NCI-H2107 treated with DMSO at 0.1 percent for 48 hours (cell line): Measurements from ENCODE around the gene ARHGAP45.

ENCODE experiments used
- DNase-seq: peaks from one replicate; lab custom pipeline; 2025; ENCODE audit not compliant: unreplicated experiment; lab: John Stamatoyannopoulos, UW

Gene ARHGAP45

DNA sequence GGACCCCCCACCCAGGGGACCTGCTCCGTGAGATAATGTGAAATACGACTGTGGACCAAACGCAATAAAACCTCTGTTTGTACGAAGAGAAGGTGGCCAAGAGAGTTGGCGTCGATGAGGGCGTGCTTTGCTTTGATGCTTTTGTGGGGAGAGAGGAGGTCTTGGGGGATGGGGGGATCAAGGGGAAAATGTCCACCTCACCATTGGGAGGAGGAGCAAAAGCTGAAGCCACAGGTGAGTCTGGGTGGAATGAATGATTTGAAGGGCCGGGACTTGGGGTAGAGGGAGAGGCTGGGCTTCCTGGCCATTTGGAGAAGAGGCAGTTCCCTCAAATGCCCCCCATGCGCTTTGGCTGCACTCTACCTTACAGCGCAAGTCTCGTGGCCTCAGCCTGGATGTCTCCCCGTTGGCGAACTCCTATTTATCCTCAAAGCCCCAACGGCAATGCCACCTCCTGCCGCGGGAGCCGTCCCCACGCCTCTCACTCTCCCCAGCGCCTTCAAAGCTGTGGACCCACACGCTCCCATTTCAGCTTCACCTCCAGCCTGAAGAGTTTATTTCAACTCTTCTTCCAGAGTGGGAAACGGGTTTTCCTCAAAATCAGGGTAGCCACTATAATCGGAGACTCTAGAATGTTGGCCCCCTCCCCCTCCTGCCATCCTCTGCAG, 27.9 kb upstream of the ARHGAP45 start:
- DNase-seq = no peak

DNA sequence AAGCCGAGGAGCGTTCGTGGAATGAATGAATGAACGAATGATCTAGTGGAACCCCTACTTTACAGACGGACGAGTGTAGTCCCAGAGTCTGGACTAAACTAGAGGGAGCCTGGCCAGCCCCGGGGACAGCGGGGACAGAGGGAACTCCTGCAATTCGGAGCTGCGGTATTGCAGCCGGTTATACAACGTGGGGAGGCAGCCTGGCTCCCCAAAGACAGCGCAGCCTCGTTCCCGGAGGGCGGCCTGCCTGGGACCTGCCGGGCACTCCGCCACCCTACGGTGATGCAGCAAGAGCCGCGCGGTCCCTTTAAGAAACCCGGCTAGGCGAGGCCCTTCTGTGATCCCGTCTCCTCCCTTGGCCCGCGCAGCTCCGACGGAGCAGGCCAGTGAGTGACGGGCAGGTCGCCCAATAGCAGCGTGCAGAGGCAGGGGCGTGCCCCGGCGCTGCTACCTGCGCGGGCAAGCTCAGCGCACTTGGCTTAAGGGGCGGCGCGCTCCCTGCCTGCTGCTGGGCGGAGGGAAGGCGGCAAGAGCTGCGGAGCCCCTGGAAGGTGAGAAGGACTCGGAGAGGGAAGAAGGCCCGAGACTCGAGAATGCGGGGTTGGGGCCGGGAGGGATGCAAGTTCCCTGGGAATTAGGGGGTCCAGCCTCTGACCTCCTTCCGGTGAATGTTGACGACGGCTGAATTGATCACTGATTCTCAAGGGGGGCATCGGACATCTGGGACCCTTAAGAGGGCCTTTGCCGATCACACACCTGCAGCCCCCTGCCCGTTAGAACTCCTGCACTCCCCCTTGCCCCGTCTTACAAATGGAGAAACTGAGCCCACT, 27.1 kb upstream of the ARHGAP45 start, which contains the start of gene ABCA7:
ABCA7 (plus strand) TSS at position 462 of the 830 bp plus-strand sequence. CDS start 1,255 bp downstream, outside the sequence.
- DNase-seq = peak; percentile 90

DNA sequence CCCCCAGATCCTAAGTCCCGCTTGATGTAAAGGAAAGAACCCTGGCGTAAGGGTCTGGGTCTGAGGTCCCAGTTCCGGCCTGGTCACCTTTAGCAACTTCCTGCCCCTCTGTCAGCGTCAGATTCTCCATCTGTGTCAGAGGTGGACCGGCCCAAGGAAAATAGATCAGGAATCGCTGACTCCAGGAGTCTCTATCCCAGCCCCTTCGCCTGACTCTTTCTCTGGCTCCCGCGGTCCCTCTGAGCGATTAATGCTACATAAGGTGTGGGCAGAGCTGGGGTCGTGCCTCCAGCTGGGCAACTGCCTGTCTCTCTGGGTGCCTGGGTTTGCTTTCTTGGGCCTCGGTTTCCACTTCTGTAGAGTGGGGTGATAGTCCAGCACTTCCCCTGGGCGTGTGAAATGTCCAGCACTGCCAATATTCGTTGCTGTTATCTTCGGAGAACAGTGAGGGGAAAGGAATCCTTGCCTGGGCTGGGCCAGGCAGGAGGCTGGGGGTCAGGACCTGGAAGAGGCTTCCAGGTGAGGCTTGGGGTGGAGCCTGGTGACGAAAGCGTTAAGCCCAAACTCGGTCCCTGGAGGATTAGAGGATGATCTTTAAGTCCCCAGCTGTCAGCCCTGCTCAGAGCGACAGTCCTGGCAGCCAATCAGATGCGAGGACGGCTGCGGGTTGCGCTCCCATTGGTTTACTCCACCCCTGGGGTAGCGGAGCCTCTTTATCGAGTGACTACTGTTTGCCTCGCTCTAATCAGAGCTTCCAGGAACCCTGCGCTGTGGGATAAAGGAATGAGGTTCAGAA, 26.3 kb upstream of the ARHGAP45 start:
- DNase-seq = peak; percentile 77

DNA sequence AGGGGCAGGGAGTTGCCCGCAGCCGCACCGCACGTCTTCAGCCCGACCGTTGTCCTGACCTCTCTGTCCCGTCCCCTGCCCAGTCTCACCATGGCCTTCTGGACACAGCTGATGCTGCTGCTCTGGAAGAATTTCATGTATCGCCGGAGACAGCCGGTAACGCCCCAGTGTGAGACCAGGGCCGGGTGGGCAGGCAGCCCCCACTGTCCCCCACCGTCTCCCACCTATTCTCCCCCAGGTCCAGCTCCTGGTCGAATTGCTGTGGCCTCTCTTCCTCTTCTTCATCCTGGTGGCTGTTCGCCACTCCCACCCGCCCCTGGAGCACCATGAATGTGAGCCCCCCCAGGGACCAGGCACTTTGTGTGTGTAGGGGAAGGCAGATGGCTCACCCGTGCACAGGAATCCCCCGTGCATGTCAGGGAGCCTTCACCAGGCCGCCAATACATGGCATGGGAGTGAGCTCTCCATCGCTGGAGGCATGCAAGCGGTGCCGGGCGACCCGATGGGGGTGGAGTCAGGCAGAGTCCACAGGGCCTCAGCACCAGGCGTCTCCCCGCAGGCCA, 25.6 kb upstream of the ARHGAP45 start:
- no peak for DNase-seq

DNA sequence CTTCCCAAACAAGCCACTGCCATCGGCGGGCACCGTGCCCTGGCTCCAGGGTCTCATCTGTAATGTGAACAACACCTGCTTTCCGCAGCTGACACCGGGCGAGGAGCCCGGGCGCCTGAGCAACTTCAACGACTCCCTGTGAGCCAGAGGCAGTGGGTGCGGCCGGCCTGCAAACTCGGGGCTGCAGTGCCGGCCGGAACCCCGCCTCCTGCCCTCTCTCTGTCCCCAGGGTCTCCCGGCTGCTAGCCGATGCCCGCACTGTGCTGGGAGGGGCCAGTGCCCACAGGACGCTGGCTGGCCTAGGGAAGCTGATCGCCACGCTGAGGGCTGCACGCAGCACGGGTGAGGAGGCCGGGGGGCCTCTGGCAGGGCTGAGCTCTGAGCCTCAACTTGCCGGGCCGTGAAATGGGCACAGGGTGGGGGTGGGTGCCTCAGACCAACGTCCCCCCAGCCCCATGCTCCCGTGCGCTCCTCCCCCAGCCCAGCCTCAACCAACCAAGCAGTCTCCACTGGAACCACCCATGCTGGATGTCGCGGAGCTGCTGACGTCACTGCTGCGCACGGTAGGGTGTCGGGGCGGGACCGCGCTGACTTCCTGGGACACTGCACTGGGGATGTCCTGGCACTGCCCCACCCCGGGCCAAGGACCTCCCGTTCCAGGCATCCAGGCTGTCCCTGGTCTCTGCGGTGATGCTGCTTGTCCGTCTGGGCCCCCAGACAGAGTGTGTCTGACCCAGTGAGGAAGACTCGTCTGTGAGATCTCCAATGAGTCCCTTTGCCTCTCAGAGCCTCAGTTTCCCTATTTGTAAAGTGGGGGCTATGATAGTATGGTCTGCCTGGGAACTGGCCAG, 24.9 kb upstream of the ARHGAP45 start:
- DNase-seq = peak; percentile 19

DNA sequence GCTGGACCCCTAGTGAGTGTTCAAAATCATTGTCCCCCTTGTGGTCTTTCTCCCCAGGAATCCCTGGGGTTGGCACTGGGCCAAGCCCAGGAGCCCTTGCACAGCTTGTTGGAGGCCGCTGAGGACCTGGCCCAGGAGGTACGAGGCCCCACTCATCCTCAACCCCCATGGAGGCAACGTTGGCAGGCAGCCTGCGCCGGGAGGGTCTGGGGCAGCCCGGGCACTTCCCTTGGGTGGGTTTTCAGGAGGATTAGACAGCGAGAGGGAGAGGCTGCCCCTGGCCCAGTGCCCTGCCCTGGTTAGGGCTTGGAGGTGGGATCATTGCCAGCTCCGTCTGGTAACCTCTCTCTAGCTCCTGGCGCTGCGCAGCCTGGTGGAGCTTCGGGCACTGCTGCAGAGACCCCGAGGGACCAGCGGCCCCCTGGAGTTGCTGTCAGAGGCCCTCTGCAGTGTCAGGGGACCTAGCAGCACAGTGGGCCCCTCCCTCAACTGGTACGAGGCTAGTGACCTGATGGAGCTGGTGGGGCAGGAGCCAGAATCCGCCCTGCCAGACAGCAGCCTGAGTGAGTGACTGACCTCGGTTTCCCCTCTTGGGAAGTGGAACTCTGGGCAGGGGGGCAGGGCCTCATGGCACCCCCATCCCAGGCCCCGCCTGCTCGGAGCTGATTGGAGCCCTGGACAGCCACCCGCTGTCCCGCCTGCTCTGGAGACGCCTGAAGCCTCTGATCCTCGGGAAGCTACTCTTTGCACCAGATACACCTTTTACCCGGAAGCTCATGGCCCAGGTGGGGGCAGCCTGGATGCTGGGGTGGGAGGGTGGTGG, 24.1 kb upstream of the ARHGAP45 start:
- DNase-seq = no peak

DNA sequence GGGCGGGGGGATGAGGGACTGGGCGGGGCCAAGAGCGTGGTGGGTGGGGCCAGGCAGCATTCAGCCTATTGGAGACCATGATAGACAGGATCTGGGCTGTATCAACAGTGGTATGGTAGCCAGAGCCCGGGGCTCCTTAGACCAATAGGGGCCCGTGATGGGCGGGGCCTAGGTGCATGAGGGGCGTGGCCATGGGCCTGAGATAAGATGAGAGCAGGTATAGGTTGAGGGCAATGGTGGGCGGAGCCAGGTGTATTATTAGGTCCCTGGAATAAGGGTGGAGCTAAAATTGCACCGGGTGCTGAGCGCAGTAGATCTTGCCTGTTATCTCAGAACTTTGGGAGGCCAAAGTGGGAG, 21.7 kb upstream of the ARHGAP45 start:
- no peak for DNase-seq

DNA sequence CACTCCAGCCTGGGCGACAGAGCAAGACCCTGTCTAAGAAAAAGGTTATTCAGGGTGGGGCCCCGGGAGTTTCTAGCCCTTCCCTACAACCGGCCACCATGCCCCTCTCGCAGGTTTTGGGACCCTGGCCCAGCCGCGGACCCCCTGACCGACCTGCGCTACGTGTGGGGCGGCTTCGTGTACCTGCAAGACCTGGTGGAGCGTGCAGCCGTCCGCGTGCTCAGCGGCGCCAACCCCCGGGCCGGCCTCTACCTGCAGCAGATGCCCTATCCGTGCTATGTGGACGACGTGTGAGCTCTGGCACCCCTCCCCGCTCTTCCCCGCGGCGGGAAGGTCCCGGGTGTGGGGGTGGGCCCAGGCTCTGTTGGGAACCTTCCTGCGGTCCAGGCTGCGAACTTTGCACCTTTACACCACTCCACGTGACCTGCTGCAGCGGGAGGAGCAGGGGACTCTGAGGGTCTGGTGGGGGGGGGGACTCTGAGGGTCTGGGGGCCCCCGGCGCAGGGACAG, 20.8 kb upstream of the ARHGAP45 start:
- no peak for DNase-seq

DNA sequence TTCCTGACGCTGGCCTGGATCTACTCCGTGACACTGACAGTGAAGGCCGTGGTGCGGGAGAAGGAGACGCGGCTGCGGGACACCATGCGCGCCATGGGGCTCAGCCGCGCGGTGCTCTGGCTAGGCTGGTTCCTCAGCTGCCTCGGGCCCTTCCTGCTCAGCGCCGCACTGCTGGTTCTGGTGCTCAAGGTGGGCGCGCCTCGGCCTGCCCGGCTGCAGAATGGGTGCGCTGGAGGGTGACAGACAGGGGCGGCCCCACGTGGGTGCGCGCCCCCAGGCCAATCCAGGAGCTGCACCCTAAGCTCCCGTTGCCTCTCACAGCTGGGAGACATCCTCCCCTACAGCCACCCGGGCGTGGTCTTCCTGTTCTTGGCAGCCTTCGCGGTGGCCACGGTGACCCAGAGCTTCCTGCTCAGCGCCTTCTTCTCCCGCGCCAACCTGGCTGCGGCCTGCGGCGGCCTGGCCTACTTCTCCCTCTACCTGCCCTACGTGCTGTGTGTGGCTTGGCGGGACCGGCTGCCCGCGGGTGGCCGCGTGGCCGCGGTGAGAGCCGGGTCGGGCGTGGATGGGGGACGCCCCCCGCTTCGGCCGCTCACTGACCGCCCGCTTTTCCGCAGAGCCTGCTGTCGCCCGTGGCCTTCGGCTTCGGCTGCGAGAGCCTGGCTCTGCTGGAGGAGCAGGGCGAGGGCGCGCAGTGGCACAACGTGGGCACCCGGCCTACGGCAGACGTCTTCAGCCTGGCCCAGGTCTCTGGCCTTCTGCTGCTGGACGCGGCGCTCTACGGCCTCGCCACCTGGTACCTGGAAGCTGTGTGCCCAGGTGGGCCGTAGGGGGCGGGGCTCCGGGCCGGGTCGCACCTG, 19.9 kb upstream of the ARHGAP45 start:
- DNase-seq = no peak

DNA sequence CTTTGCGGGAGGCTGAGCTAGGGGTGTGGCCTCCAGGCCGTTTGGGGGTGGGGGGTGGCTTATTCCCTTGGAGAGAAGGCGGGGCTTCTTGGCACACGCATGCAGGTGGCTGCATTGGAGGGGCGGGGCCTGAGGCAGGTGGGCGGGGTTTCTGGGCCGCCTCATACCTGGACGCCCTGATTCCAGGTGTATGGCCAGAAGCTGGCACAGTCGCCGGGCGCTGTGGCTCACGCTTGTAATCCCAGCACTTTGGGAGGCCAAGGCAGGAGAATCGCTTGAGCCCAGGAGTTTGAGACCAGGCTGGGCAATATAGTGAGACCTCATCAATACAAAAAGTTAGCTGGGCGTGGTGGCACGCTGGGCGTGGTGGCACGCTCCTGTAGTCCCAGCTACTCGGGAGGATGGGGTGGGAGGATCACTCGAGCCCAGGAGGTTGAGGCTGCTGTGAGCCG, 19.2 kb upstream of the ARHGAP45 start:
- DNase-seq = no peak

DNA sequence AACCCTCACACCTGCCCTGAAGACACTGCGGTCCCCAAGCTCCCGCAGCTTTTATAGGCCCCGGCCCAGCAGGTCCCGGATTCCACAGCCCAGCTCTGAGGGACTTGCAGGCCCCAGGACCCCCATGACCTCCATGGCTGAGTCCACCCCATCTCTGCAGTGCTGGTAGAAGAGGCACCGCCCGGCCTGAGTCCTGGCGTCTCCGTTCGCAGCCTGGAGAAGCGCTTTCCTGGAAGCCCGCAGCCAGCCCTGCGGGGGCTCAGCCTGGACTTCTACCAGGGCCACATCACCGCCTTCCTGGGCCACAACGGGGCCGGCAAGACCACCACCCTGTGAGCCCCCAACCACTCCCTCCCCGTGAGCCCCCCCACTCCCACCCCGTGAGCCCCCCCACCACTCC, 17.9 kb upstream of the ARHGAP45 start:
- DNase-seq = no peak

DNA sequence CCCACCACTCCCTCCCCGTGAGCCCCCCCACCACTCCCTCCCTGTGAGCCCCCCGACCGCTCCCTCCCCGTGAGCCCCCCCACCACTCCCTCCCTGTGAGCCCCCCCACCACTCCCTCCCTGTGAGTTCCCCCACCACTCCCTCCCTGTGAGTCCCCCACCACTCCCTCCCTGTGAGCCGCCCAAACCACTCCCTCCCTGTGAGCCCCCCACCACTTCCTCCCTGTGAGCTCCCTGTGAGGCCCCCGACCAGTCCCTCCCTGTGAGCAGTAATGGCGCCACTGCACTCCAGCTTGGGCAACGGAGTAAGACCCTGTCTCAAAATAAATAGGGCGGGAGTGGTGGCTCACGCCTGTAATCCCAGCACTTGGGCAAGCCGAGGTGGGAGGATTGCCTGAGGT, 17.2 kb upstream of the ARHGAP45 start:
- no peak for DNase-seq

DNA sequence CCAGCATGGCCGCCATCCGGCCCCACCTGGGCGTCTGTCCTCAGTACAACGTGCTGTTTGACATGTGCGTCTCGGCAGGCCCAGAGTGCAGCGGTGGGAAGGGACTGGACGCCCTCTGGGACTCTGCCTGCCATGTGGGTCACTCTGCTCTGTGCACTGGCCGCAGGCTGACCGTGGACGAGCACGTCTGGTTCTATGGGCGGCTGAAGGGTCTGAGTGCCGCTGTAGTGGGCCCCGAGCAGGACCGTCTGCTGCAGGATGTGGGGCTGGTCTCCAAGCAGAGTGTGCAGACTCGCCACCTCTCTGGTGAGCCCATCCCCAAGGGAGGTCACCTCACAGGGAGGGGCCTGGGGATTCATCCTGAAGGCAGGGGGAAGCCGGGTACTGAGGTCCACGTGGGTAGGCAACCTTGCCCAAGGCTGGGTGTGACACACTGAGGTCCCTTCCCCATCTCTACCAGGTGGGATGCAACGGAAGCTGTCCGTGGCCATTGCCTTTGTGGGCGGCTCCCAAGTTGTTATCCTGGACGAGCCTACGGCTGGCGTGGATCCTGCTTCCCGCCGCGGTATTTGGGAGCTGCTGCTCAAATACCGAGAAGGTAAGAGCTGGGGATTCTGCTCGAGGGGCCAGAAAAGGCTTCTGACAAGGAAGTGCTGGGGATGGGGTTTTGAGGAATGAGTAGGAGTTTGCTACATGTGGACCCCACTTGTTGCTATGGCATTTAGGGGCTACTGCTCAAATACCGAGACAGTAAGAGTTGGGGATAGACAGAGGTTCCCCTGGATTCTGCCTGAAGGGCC, 15.8 kb upstream of the ARHGAP45 start:
- DNase-seq = no peak

DNA sequence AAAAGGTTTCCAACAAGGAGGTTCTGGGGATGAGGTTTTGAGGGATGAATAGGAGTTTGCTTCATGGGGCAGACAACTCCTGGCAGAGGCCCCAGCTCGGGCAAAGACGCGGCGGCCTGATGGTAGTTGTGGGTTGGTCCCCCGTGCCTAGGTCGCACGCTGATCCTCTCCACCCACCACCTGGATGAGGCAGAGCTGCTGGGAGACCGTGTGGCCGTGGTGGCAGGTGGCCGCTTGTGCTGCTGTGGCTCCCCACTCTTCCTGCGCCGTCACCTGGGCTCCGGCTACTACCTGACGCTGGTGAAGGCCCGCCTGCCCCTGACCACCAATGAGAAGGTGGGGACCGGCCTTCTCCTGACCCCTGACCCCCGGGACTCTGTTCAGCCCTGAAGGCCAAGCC, 15.2 kb upstream of the ARHGAP45 start:
- no peak for DNase-seq

DNA sequence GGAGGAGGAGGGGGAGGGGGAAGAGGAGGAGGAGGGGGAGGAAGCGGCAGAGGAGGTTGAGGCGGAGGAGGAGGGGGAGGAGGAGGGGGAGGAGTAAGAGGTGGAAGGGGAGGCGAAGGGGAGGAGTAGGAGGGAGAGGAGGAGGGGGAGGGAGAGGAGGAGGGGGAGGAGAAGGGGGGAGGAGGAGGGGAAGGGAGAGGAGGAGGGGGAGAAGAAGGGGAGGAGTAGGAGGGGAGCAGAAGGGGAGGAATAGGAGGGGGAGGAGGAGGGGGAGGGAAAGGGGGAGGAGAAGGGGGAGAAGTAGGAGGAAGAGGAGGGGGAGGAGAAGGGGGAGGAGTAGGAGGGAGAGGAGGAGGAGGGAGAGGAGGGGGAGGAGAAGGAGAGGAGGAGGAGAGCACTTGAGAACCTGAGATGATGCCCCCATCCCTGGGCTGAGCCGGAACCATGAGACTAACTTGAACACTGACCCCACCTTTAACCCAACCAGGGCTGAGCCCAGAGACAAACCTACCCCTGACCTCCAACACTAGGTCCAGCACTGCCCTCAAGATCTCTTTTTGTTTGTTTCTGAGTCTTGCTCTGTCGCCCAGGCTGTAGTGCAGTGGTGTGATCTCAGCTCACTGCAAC, 14.5 kb upstream of the ARHGAP45 start:
- DNase-seq = no peak

DNA sequence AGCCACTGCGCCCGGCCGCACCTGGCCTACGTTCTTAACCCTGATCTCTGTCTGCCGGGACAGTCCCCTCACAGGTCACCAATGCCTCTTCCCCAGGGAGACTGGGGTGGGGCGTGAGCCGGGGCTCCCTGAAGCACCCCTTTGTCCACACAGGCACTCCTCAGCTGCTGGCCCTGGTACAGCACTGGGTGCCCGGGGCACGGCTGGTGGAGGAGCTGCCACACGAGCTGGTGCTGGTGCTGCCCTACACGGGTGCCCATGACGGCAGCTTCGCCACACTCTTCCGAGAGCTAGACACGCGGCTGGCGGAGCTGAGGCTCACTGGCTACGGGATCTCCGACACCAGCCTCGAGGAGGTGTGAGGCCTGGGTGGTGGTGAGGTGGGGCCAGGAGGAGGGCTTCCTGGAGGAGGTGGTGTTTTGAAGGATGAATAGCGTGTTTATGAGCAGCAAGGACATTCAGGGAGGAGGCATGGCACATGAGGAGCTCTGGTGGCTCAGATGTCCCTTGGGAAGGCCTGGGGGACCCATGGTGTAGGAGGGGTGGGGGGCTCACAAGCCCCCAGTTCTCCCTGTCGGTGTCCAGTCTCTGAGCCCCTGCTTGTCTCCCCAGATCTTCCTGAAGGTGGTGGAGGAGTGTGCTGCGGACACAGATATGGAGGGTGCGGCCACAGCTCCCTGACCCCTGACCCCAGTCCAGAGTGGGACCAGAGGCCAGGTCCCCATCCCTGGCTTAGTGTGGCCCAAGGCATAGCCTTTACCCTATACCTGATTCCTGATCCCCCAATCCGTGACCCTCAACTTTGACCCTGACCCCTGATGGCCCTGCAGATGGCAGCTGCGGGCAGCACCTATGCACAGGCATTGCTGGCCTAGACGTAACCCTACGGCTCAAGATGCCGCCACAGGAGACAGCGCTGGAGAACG, 13.5 kb upstream of the ARHGAP45 start:
- no peak for DNase-seq
